MM.1S (cell line): Measurements from ENCODE around the gene AQP2.

Experiments used
- DNase-seq: peaks from one replicate; pipeline ENCODE4 v3.0.0-alpha.2; 2015
- H2AFZ ChIP-seq: fragments of 300-600 bp; sonication (generic); 2 replicates; pipeline ENCODE4 v1.6.0; 2016; ENCODE audit warnings: antibody characterized with exemption, low read length
- H3F3A ChIP-seq: fragments of 300-600 bp; sonication (generic); 2 replicates; pipeline ENCODE4 v1.6.1; 2016; ENCODE audit warnings: mild to moderate bottlenecking, antibody characterized with exemption, low read length, moderate library complexity, mixed read lengths; ENCODE audit not compliant: insufficient read depth
- H3K27ac ChIP-seq: fragments of 300-600 bp; sonication (generic); 2 replicates; pipeline ENCODE4 v1.5.1; 2016; ENCODE audit warnings: mild to moderate bottlenecking, low read length
- H3K27me3 ChIP-seq: fragments of 300-600 bp; sonication (generic); replicated peaks from 2 replicates; pipeline ENCODE4 v1.6.0; 2016; ENCODE audit warnings: low read length; ENCODE audit not compliant: insufficient read depth
- H3K36me3 ChIP-seq: fragments of 300-600 bp; sonication (generic); replicated peaks from 2 replicates; pipeline ENCODE4 v1.6.1; 2016; ENCODE audit warnings: mild to moderate bottlenecking, low read length, mixed read lengths; ENCODE audit not compliant: insufficient read depth
- H3K4me1 ChIP-seq: fragments of 300-600 bp; sonication (generic); 2 replicates; pipeline ENCODE4 v1.6.1; 2016; ENCODE audit warnings: low read length, mixed read lengths
- H3K4me2 ChIP-seq: fragments of 300-600 bp; sonication (generic); 2 replicates; pipeline ENCODE4 v1.6.0; 2016; ENCODE audit warnings: low read depth, low read length
- H3K4me3 ChIP-seq: fragments of 300-600 bp; sonication (generic); 2 replicates; pipeline ENCODE4 v1.5.1; 2016; ENCODE audit warnings: low read length, mixed read lengths
- H3K79me2 ChIP-seq: fragments of 300-600 bp; sonication (generic); 2 replicates; pipeline ENCODE4 v1.6.1; 2016; ENCODE audit warnings: mixed run types, low read length, mixed read lengths
- H3K9ac ChIP-seq: fragments of 300-600 bp; sonication (generic); 2 replicates; pipeline ENCODE4 v1.6.1; 2016; ENCODE audit warnings: low read length, mixed read lengths
- H3K9me2 ChIP-seq: fragments of 300-600 bp; sonication (generic); replicated peaks from 2 replicates; pipeline ENCODE4 v1.6.1; 2016; ENCODE audit warnings: mild to moderate bottlenecking, low read length, mixed read lengths; ENCODE audit not compliant: insufficient read depth
- H3K9me3 ChIP-seq: fragments of 300-600 bp; sonication (generic); replicated peaks from 2 replicates; pipeline ENCODE4 v1.6.1; 2016; ENCODE audit warnings: mild to moderate bottlenecking, low read length, mixed read lengths; ENCODE audit not compliant: insufficient read depth
- H4K20me1 ChIP-seq: fragments of 300-600 bp; sonication (generic); 2 replicates; pipeline ENCODE4 v1.6.1; 2016; ENCODE audit warnings: mild to moderate bottlenecking, low read length, moderate library complexity, mixed read lengths; ENCODE audit not compliant: insufficient read depth
- EZH2 ChIP-seq: fragments of 300-600 bp; sonication (generic); optimal IDR thresholded peaks from 2 replicates; pipeline ENCODE3; 2017; ENCODE audit warnings: low read depth, mild to moderate bottlenecking, antibody characterized with exemption, low read length, mixed read lengths
- EZH2phosphoT487 ChIP-seq: fragments of 300-600 bp; sonication (generic); IDR thresholded peaks from 2 replicates; pipeline ENCODE4 v1.6.1; 2018; ENCODE audit warnings: antibody characterized with exemption, low read length
- TF ChIP-seq, protein P1 (sequence below): fragments of 300-600 bp; sonication (generic); IDR thresholded peaks from 2 replicates; pipeline ENCODE4 v1.5.1; 2016; ENCODE audit warnings: antibody characterized with exemption, low read length, mixed read lengths

AQP2 gene

DNA sequence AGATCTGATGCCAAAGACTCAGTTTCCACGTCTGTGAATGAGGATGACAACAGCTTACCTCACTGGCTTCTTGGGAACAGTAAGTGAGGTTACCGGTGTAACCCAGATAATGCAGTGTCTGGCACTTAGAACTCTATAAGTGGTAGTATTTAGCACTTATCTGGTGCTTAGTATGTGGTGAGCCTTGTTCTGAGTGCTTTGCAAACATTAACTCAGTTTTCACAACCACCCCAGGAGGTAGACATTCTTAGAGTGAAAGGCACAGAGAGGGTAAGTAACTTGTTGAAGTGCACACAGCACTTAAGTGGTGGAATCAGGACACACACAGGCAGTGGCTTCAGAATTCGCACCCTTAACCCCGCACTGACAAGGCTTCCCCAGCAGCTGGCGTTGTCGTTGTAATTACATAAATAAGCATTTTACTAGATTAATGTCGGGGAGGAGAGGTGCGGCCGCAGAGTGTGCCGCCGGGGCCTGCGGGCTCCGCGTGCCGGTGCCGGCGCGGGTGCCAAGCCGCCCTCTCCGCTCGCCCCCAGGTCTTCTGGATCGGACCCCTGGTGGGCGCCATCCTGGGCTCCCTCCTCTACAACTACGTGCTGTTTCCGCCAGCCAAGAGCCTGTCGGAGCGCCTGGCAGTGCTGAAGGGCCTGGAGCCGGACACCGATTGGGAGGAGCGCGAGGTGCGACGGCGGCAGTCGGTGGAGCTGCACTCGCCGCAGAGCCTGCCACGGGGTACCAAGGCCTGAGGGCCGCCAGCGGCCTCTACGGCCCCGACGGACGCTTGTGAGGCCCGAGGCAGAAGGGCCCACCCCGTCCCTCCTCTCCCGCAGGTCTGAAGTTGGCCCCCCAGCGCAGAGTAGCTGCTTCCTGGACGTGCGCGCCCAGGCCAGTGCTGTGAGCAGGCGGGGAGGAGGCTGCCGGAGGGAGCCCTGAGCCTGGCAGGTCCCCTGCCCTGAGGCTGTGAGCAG is 4.6 kb downstream of the AQP2 start:
- no peaks in the 10 kb centered on the region for H3F3A ChIP-seq
- peaks cover 53% of the 10 kb centered on the region for H3K27me3 ChIP-seq
- H4K20me1 ChIP-seq: no peaks in the 10 kb centered on the region
- no peaks in the 10 kb centered on the region for H3K79me2 ChIP-seq
- H3K36me3 ChIP-seq: no peaks in the 10 kb centered on the region
- H3K9me2 ChIP-seq: no peaks in the 10 kb centered on the region
- TF ChIP-seq EZH2 (no peak), EZH2phosphoT487 (no peak)
- TF ChIP-seq, protein P1, sequence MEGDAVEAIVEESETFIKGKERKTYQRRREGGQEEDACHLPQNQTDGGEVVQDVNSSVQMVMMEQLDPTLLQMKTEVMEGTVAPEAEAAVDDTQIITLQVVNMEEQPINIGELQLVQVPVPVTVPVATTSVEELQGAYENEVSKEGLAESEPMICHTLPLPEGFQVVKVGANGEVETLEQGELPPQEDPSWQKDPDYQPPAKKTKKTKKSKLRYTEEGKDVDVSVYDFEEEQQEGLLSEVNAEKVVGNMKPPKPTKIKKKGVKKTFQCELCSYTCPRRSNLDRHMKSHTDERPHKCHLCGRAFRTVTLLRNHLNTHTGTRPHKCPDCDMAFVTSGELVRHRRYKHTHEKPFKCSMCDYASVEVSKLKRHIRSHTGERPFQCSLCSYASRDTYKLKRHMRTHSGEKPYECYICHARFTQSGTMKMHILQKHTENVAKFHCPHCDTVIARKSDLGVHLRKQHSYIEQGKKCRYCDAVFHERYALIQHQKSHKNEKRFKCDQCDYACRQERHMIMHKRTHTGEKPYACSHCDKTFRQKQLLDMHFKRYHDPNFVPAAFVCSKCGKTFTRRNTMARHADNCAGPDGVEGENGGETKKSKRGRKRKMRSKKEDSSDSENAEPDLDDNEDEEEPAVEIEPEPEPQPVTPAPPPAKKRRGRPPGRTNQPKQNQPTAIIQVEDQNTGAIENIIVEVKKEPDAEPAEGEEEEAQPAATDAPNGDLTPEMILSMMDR: no peak
- no peak overlapping the region for H3K9ac ChIP-seq
- no peaks in the 10 kb centered on the region for H3K9me3 ChIP-seq
- H3K4me1 ChIP-seq: no peaks in the 10 kb centered on the region
- no peak for DNase-seq
- H3K4me2 ChIP-seq: no peak overlapping the region
- H3K27ac ChIP-seq: no peak overlapping the region
- H2AFZ ChIP-seq: no peak overlapping the region
- no peak overlapping the region for H3K4me3 ChIP-seq

DNA sequence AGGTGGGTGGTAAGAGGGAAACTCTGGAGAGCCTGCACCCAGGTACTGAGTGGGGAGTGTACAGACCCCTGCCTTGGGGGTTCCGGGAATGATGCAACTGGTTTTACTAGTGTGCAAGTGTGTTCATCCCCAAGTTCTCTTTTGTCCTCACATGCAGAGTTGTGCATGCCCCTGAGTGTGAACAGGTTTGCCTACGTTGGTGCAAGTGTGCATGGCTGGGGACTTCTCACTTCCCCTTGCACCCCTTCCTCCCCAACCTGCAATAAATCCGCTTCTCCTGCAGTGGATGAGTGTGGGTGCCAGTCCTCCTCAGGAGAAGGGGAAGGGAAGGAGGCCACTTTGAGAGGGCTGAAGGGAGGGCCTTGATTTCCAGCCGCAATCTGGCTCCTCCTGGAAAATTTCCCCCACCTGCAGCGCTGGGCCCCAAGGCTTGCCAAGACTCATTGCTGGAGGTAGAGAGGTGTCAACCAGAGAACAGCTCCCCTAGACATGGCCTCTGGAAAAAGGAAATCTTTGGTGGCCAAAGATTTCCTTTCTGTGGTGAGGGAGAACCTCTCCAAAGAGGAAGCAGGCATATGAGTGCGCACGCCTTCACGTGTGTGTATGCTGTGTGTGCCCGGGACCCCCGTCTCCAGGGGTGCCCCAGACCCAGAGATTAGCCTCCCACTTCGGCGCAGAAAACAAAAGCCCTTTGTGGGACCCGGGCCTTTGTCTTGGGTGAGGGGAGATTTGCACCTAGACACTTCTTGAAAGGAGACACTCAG is 5.5 kb downstream of the AQP2 start:
- no peak overlapping the region for H3K9ac ChIP-seq
- TF ChIP-seq EZH2 (no peak), EZH2phosphoT487 (no peak)
- TF ChIP-seq, protein P1: no peak

GRCh38 chr12:49956663-49957569 is 6.4 kb downstream of the AQP2 start:
- no peak overlapping the region for H3K9ac ChIP-seq
- peaks cover 62% of the 10 kb centered on the region for H3K27me3 ChIP-seq

More for the DNA sequence above, 5.5 kb downstream of the AQP2 start:
- Histone ChIP-seq H3K4me1 (no peaks in the 10 kb centered on the region), H3K9me3 (no peaks in the 10 kb centered on the region), H3K4me2 (no peak overlapping the region), H3K27ac (no peak overlapping the region), H3K79me2 (no peaks in the 10 kb centered on the region), H3F3A (no peaks in the 10 kb centered on the region), H2AFZ (no peak overlapping the region), H3K9me2 (no peaks in the 10 kb centered on the region), H3K36me3 (no peaks in the 10 kb centered on the region), H3K4me3 (no peak overlapping the region), H4K20me1 (no peaks in the 10 kb centered on the region), H3K27me3 (peaks cover 62% of the 10 kb centered on the region)
- DNase-seq: no peak

More at GRCh38 chr12:49956663-49957569, 6.4 kb downstream of the AQP2 start:
- TF ChIP-seq, protein P1: no peak
- no peak for TF ChIP-seq EZH2
- no peak for TF ChIP-seq EZH2phosphoT487
- H3K9me2 ChIP-seq: no peaks in the 10 kb centered on the region
- no peaks in the 10 kb centered on the region for H3F3A ChIP-seq
- H3K36me3 ChIP-seq: no peaks in the 10 kb centered on the region
- no peaks in the 10 kb centered on the region for H3K79me2 ChIP-seq
- H3K27ac ChIP-seq: no peak overlapping the region
- no peak overlapping the region for H3K4me3 ChIP-seq
- no peak overlapping the region for H3K4me2 ChIP-seq
- H4K20me1 ChIP-seq: no peaks in the 10 kb centered on the region
- no peaks in the 10 kb centered on the region for H3K9me3 ChIP-seq
- H3K4me1 ChIP-seq: no peaks in the 10 kb centered on the region
- H2AFZ ChIP-seq: no peak overlapping the region
- no peak for DNase-seq
